Lower lobe of right lung (tissue), 2 donors: ENCODE measurements around the gene FAM83B. TPM values are rescaled to one million over a fixed set of nuclear protein-coding genes. Genes with fewer than 3 reads are reported as not detected.

Experiments used
- ATAC-seq, 2 donors: fragments of 200-7000 bp; cut with Tn5 transposase; one replicate each; pipeline ENCODE4 v1.9.1; 2020 to 2022; ENCODE audit warnings: mild to moderate bottlenecking in 2 of 2, moderate library complexity in 2 of 2
- DNase-seq: peaks from one replicate; pipeline ENCODE4 v3.0.0-alpha.2; 2020
- H3K27ac ChIP-seq: fragments of 200-600 bp; one replicate; pipeline ENCODE4 v1.8.0; 2022
- H3K27me3 ChIP-seq: fragments of 200-600 bp; one replicate; pipeline ENCODE4 v1.8.0; 2022; ENCODE audit warnings: low read depth
- H3K36me3 ChIP-seq: fragments of 200-600 bp; one replicate; pipeline ENCODE4 v1.8.0; 2022; ENCODE audit warnings: mild to moderate bottlenecking
- H3K4me1 ChIP-seq: fragments of 200-600 bp; one replicate; pipeline ENCODE4 v1.8.0; 2022
- H3K4me3 ChIP-seq: fragments of 200-600 bp; one replicate; pipeline ENCODE4 v1.8.0; 2022; ENCODE audit warnings: mild to moderate bottlenecking
- H3K9me3 ChIP-seq: fragments of 200-600 bp; one replicate; pipeline ENCODE4 v1.8.0; 2022
- CTCF ChIP-seq: fragments of 200-600 bp; IDR thresholded peaks from one replicate; pipeline ENCODE4 v1.8.0; 2022; ENCODE audit warnings: antibody characterized with exemption, mild to moderate bottlenecking
- intact Hi-C: fragments of 100-400 bp; cut with DNase I; formaldehyde crosslinking; loops from one replicate; pipeline ENCODE4 v1.11.0; 2022
- total RNA-seq: library from RNA; stranded (reverse); fragmentation: NEBNext Ultra II Directional; extraction: Animal tissue kit (Norgen Biotek cat#: 25700); gene quantifications from one replicate; pipeline ENCODE4 v1.2.1, GENCODE V29; 2021
- donor health status: DM: no; HTN: yes; CAD: no; lungs with severe emphysema.

Gene FAM83B
- total RNA-seq, 1 donor from 2014 or later = 0.12 TPM

GRCh38 chr6:54899442-54899841, 52.9 kb downstream of the FAM83B start:
- no peaks in the 10 kb centered on the region for H3K36me3 ChIP-seq
- ATAC-seq (no peak), DNase-seq (no peak)
- no peaks in the 10 kb centered on the region for H3K27me3 ChIP-seq
- H3K4me3 ChIP-seq = no peak overlapping the region
- no peaks in the 10 kb centered on the region for H3K9me3 ChIP-seq
- no peak overlapping the region for H3K27ac ChIP-seq
- intact Hi-C loops = no loop called here
- no peaks in the 10 kb centered on the region for H3K4me1 ChIP-seq
- no peak for TF ChIP-seq CTCF

- H3K4me1 ChIP-seq = no peaks in the 10 kb centered on the region
Measured at GRCh38 chr6:54899986-54900385, 53.4 kb downstream of the FAM83B start.

DNA sequence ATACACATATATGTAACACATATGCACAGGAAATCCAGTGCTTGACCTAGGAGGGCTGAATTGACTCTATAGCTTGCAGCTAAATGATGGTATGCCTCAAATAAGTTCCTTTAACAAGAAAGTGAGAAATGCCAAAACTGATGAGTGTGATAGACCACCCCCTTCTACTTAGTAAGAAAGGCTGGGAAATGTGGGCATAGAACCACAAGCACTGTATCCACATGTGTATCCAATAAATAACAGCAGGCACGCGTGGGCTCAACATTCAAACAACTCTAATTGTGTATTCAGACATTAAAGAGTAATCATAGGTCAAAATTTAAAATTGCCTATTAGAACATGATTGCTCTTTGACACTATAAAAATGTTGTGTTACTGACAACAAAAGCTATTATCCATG, 54.1 kb downstream of the FAM83B start:
- H3K36me3 ChIP-seq = no peaks in the 10 kb centered on the region
- DNase-seq (no peak), ATAC-seq (no peak)
- no peak overlapping the region for H3K27ac ChIP-seq
- intact Hi-C loops = no loop called here
- H3K27me3 ChIP-seq = no peaks in the 10 kb centered on the region
- no peaks in the 10 kb centered on the region for H3K4me1 ChIP-seq
- no peak overlapping the region for H3K4me3 ChIP-seq
- no peak for TF ChIP-seq CTCF
- H3K9me3 ChIP-seq = no peaks in the 10 kb centered on the region

More at GRCh38 chr6:54899986-54900385, 53.4 kb downstream of the FAM83B start:
- Histone ChIP-seq H3K9me3 (no peaks in the 10 kb centered on the region), H3K27me3 (no peaks in the 10 kb centered on the region), H3K4me3 (no peak overlapping the region), H3K36me3 (no peaks in the 10 kb centered on the region), H3K27ac (no peak overlapping the region)
- DNase-seq (no peak), ATAC-seq (no peak)
- intact Hi-C loops = no loop called here
- no peak for TF ChIP-seq CTCF

DNA sequence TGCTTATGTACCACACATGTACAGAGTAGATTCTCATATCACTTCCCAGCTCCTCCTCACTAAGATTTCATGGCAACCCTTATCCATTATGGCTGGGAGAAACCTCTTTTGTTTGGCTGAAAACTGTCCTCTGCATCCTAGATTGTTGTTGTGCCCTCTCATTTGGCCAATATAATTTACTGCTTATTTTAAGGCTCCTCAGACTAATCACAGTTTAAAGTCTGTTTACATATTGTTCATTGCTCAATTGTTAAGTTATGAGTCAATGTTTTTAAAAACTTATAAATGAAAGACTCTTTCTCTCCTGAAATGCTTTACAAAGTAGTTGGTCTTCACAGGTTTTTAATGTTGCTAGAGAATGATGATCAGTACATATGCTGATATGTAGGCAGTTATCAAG, 57.3 kb downstream of the FAM83B start:
- Histone ChIP-seq H3K4me1 (no peaks in the 10 kb centered on the region), H3K27ac (no peak overlapping the region), H3K27me3 (no peaks in the 10 kb centered on the region), H3K9me3 (no peaks in the 10 kb centered on the region), H3K36me3 (no peaks in the 10 kb centered on the region), H3K4me3 (no peak overlapping the region)
- ATAC-seq (no peak), DNase-seq (no peak)
- no peak for TF ChIP-seq CTCF
- intact Hi-C loops = no loop called here

DNA sequence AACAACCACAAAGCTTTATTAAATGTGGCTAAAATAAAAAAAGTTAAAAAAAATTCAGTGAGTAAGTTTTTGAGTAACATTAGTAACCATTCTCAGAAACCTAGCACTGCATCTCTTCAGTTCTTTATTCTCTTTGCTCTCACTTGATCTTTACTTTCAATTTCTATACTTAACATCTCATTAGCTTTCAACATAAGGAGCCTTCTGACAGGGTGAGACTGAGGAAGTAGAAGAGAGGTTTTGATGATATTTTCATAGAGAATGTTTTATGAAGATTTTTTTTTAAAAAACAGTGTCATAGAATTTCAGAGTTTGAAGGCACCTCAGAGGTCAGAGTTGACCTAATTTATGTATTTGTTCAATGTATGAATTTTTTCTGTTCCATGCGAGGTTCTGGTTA, 60.8 kb downstream of the FAM83B start:
- H3K4me1 ChIP-seq = no peaks in the 10 kb centered on the region
- no peak overlapping the region for H3K27ac ChIP-seq
- H3K36me3 ChIP-seq = no peaks in the 10 kb centered on the region
- DNase-seq (no peak), ATAC-seq (no peak)
- no peaks in the 10 kb centered on the region for H3K9me3 ChIP-seq
- no peak overlapping the region for H3K4me3 ChIP-seq
- intact Hi-C loops = no loop called here
- no peak for TF ChIP-seq CTCF
- H3K27me3 ChIP-seq = no peaks in the 10 kb centered on the region

DNA sequence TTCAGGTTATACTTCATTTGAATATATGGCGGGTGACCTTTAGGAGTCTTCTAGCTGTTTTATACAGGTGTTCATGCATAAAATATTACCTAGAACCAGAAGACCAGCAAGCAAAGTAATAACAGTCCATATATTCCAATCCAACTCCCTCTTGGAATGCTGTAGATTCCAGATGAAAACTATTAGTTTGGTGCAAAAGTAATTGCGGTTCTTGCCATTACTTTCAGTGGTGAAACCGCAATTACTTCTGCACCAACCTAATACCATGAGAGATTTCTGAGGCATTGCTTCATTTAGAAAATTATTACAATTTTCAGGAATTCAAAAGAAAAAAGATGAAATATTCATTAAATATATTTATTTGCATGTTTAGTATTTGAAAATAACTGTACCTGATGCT, 62.6 kb downstream of the FAM83B start:
- no peak for TF ChIP-seq CTCF
- Histone ChIP-seq H3K27ac (no peak overlapping the region), H3K27me3 (no peaks in the 10 kb centered on the region), H3K36me3 (no peaks in the 10 kb centered on the region), H3K4me1 (no peaks in the 10 kb centered on the region), H3K4me3 (no peak overlapping the region), H3K9me3 (no peaks in the 10 kb centered on the region)
- DNase-seq (no peak), ATAC-seq (no peak)
- intact Hi-C loops = no loop called here
